MM.1S (cell line): ENCODE measurements around the gene KRT38.

Source experiments
- CTCF ChIP-seq: fragments of 300-600 bp; sonication (generic); IDR thresholded peaks from 2 replicates; pipeline ENCODE4 v1.5.1; 2016; ENCODE audit warnings: antibody characterized with exemption, low read length, mixed read lengths
- EZH2 ChIP-seq: fragments of 300-600 bp; sonication (generic); optimal IDR thresholded peaks from 2 replicates; pipeline ENCODE3; 2017; ENCODE audit warnings: low read depth, mild to moderate bottlenecking, antibody characterized with exemption, low read length, mixed read lengths
- EZH2phosphoT487 ChIP-seq: fragments of 300-600 bp; sonication (generic); IDR thresholded peaks from 2 replicates; pipeline ENCODE4 v1.6.1; 2018; ENCODE audit warnings: antibody characterized with exemption, low read length

- TF ChIP-seq CTCF (no peak), EZH2 (no peak), EZH2phosphoT487 (no peak)
Measured at GRCh38 chr17:41437769-41438168, 3.0 kb downstream of the KRT38 start.
